Cardiac muscle cell (in vitro differentiated cells and primary cell): ENCODE results near the gene CTNNB1. TPM values are rescaled to one million over a fixed set of nuclear protein-coding genes. Genes with fewer than 3 reads are reported as not detected.

Experiments used
- DNase-seq, 2 donors: peaks; one replicate each; pipeline versions ENCODE4 v3.0.0 to v3.0.0-alpha.2; 2010 to 2017; ENCODE audit warnings: low read depth in 1 of 2, low spot score in 1 of 2
- H3K27ac ChIP-seq: fragments of 200-600 bp; sonication (generic); 2 replicates; pipeline ENCODE4 v1.5.1; 2016
- H3K27me3 ChIP-seq: fragments of 200-600 bp; sonication (generic); 2 replicates; pipeline ENCODE4 v1.6.0; 2016; ENCODE audit warnings: control low read depth
- H3K36me3 ChIP-seq: fragments of 200-600 bp; sonication (generic); 2 replicates; pipeline ENCODE4 v1.5.1; 2016; ENCODE audit warnings: control low read depth
- H3K4me1 ChIP-seq: fragments of 200-600 bp; sonication (generic); 2 replicates; pipeline ENCODE4 v1.8.1; 2017; ENCODE audit warnings: low read depth, mild to moderate bottlenecking, mixed run types
- H3K4me3 ChIP-seq: fragments of 200-600 bp; sonication (generic); 2 replicates; pipeline ENCODE4 v1.5.1; 2016; ENCODE audit warnings: mild to moderate bottlenecking
- H3K9me3 ChIP-seq: fragments of 200-600 bp; sonication (generic); 2 replicates; pipeline ENCODE4 v1.5.1; 2017; ENCODE audit warnings: low read depth, mild to moderate bottlenecking, control low read depth
- CTCF ChIP-seq: IDR thresholded peaks from 2 replicates; pipeline ENCODE4 v1.5.1; 2012; ENCODE audit warnings: low read depth, mild to moderate bottlenecking, low read length
- polyA plus RNA-seq: library from polyadenylated mRNA; unstranded; fragments of >200 nt; fragmentation: Nextera tagmentation; extraction: Ambion mirVana; gene quantifications from 2 replicates; pipeline ENCODE4 v1.2.1, GENCODE V29; 2016
- total RNA-seq: library from RNA; depleted of rRNA; stranded (reverse); fragments of >200 nt; gene quantifications from 2 replicates; pipeline ENCODE4 v1.2.3, GENCODE V29; 2016

Gene CTNNB1
- total and polyA plus RNA-seq, 2 experiments from 2014 or later, result 213 to 574 TPM

- H3K27ac ChIP-seq, result no peak overlapping the region
- H3K9me3 ChIP-seq, result no peaks in the 10 kb centered on the region
Measured at GRCh38 chr3:41182504-41183059, 16.7 kb upstream of the CTNNB1 start.

GRCh38 chr3:41184394-41184793, 14.9 kb upstream of the CTNNB1 start:
- no peaks in the 10 kb centered on the region for H3K9me3 ChIP-seq
- DNase-seq, result no peak
- H3K4me1 ChIP-seq, result no peaks in the 10 kb centered on the region

More at GRCh38 chr3:41182504-41183059, 16.7 kb upstream of the CTNNB1 start:
- H3K36me3 ChIP-seq, result no peaks in the 10 kb centered on the region
- no peak for DNase-seq
- no peaks in the 10 kb centered on the region for H3K27me3 ChIP-seq
- no peak overlapping the region for H3K4me3 ChIP-seq
- no peaks in the 10 kb centered on the region for H3K4me1 ChIP-seq
- TF ChIP-seq CTCF, result no peak

GRCh38 chr3:41186297-41186696, 13.0 kb upstream of the CTNNB1 start:
- DNase-seq, result no peak
- no peaks in the 10 kb centered on the region for H3K4me1 ChIP-seq
- no peaks in the 10 kb centered on the region for H3K36me3 ChIP-seq
- H3K27ac ChIP-seq, result no peak overlapping the region
- no peak overlapping the region for H3K4me3 ChIP-seq
- no peaks in the 10 kb centered on the region for H3K27me3 ChIP-seq
- no peak for TF ChIP-seq CTCF
- no peaks in the 10 kb centered on the region for H3K9me3 ChIP-seq

More at GRCh38 chr3:41184394-41184793, 14.9 kb upstream of the CTNNB1 start:
- Histone ChIP-seq H3K27ac (no peak overlapping the region), H3K27me3 (no peaks in the 10 kb centered on the region), H3K4me3 (no peak overlapping the region), H3K36me3 (no peaks in the 10 kb centered on the region)
- no peak for TF ChIP-seq CTCF

- no peak overlapping the region for H3K4me3 ChIP-seq
- no peak overlapping the region for H3K27ac ChIP-seq
- TF ChIP-seq CTCF, result no peak
- no peaks in the 10 kb centered on the region for H3K4me1 ChIP-seq
- no peaks in the 10 kb centered on the region for H3K36me3 ChIP-seq
- no peak for DNase-seq
- no peaks in the 10 kb centered on the region for H3K27me3 ChIP-seq
- no peaks in the 10 kb centered on the region for H3K9me3 ChIP-seq
Measured at GRCh38 chr3:41188306-41188705, 11.0 kb upstream of the CTNNB1 start.

- Histone ChIP-seq H3K9me3 (no peaks in the 10 kb centered on the region), H3K4me3 (no peak overlapping the region), H3K27ac (no peak overlapping the region), H3K27me3 (no peaks in the 10 kb centered on the region), H3K36me3 (no peaks in the 10 kb centered on the region), H3K4me1 (no peaks in the 10 kb centered on the region)
- TF ChIP-seq CTCF, result no peak
- no peak for DNase-seq
Measured at GRCh38 chr3:41190509-41191284, 8.6 kb upstream of the CTNNB1 start.
